Measurements from ENCODE around the gene TRPV6. TPM values are rescaled to one million over a fixed set of nuclear protein-coding genes. Genes with fewer than 3 reads are reported as not detected.

Gene TRPV6
- total RNA-seq = under 1 TPM in 2 of 9 donors, not detected in 7; under 0.01 to 0.10 TPM
- polyA plus RNA-seq = under 1 TPM in 2 of 3 donors, not detected in 1; 0.03 to 0.08 TPM
- long read RNA-seq, donor 1 = 0 reads
- long read RNA-seq, donor 2 = 0 reads
- long read RNA-seq, donor 3 = 0 reads
- long read RNA-seq, donor 4 = 0 reads
- long read RNA-seq, donor 5 = 0 reads
- long read RNA-seq, donor 6 = 0 reads
- long read RNA-seq, donor 7 = 0 reads
- long read RNA-seq, donor 8 = 0 reads
- long read RNA-seq, donor 9 = 0 reads
- long read RNA-seq, donor 10 = 0 reads

GRCh38 chr7:142885311-142886230 is at the start of gene TRPV6:
TRPV6 (minus strand) TSS chr7:142885745.
- TF ChIP-seq CTCF (IDR thresholded peaks at IDR 0.05) = no peak
- no peak for TF ChIP-seq POLR2A (IDR thresholded peaks at IDR 0.05)
- no peaks in the 10 kb centered on the region for H3K27me3 ChIP-seq
- DNase-seq = peak in 1 of 7 donors; percentile 8
- H3K4me1 ChIP-seq (replicated peaks in 1 of 2) = no peaks in the 10 kb centered on the region
- H3K9me3 ChIP-seq (replicated peaks in 1 of 3) = no peaks in the 10 kb centered on the region
- no peak within 1 kb of the TSS for H3K27ac ChIP-seq
- no peak within 1 kb of the TSS for H3K4me3 ChIP-seq
- no peaks in the 10 kb centered on the region for H3K36me3 ChIP-seq (replicated peaks in 1 of 2)
- intact Hi-C loops (cut with DNase I) = no loop called here
- 56 to 68% (median 63%) methylated on average over 4 to 16 of the region's 16 CpGs for WGBS, 4 donors

- no peaks in the 10 kb centered on the region for H3K9me3 ChIP-seq (replicated peaks in 1 of 3)
- no peak for DNase-seq
- H3K4me3 ChIP-seq = no peak overlapping the region
- no peaks in the 10 kb centered on the region for H3K36me3 ChIP-seq (replicated peaks in 1 of 2)
- H3K27ac ChIP-seq = no peak overlapping the region
- H3K27me3 ChIP-seq = no peaks in the 10 kb centered on the region
- TF ChIP-seq CTCF (IDR thresholded peaks at IDR 0.05) = no peak
- no peak for TF ChIP-seq POLR2A (IDR thresholded peaks at IDR 0.05)
- intact Hi-C loops (cut with DNase I) = no loop called here
- H3K4me1 ChIP-seq (replicated peaks in 1 of 2) = no peaks in the 10 kb centered on the region
- WGBS, 4 donors = 64 to 75% (median 70%) methylated on average over 12 of the region's 12 CpGs
Measured at GRCh38 chr7:142934056-142934455, 48.5 kb upstream of the TRPV6 start.

GRCh38 chr7:142933624-142934023 is 48.1 kb upstream of the TRPV6 start, which contains the start of gene TRPV5:
TRPV5 (minus strand) TSS chr7:142933746; CDS start chr7:142933459, 287 bp downstream.
- TF ChIP-seq CTCF (IDR thresholded peaks at IDR 0.05) (no peak), POLR2A (IDR thresholded peaks at IDR 0.05) (no peak)
- Histone ChIP-seq H3K27ac (no peak within 1 kb of the TSS), H3K4me1 (replicated peaks in 1 of 2) (no peaks in the 10 kb centered on the region), H3K36me3 (replicated peaks in 1 of 2) (no peaks in the 10 kb centered on the region), H3K4me3 (no peak within 1 kb of the TSS), H3K9me3 (replicated peaks in 1 of 3) (no peaks in the 10 kb centered on the region), H3K27me3 (no peaks in the 10 kb centered on the region)
- intact Hi-C loops (cut with DNase I) = no loop called here
- no peak for DNase-seq
- 67 to 84% (median 72%) methylated on average over 4 of the region's 4 CpGs for WGBS, 4 donors

- intact Hi-C loops (cut with DNase I) = no loop called here
- Histone ChIP-seq H3K36me3 (replicated peaks in 1 of 2) (no peaks in the 10 kb centered on the region), H3K9me3 (replicated peaks in 1 of 3) (no peaks in the 10 kb centered on the region), H3K27me3 (no peaks in the 10 kb centered on the region), H3K27ac (no peak overlapping the region), H3K4me3 (no peak overlapping the region), H3K4me1 (replicated peaks in 1 of 2) (no peaks in the 10 kb centered on the region)
- no peak for DNase-seq
- 80 to 88% (median 84%) methylated on average over 7 of the region's 7 CpGs for WGBS, 4 donors
- no peak for TF ChIP-seq CTCF (IDR thresholded peaks at IDR 0.05)
- TF ChIP-seq POLR2A (IDR thresholded peaks at IDR 0.05) = no peak
Measured at GRCh38 chr7:142933092-142933475, 47.5 kb upstream of the TRPV6 start.
